ENCODE results near the gene FAM50B. TPM values are rescaled to one million over a fixed set of nuclear protein-coding genes. Genes with fewer than 3 reads are reported as not detected.
A peak's percentile ranks its signal among the peaks of the same experiment; 100 is the strongest.

The FAM50B gene
- total and polyA plus RNA-seq, 2 donors from 2014 or later: 13.2 to 24.8 TPM

DNA sequence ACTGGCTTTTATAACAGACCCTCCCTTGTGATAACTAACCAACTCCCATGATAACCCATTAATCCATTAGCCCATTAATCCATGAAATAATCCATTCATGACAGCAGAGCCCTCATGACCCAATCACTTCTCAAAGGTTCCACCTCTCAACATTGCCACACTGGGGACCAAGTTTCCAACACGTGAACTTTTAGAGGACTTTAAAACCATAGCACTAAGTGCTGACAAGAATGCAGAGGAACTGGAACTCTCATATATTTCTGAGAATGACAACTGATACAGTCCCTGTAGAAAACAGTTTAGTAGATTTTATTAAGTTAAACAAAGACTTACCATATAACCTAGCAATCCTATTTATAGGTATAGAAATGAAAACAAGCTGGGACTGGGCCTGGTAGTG is 11.4 kb upstream of the FAM50B start:
- Histone ChIP-seq H3K9ac (ENCODE audit: low read length in 3 of 3) (no peak overlapping the region), H3K27ac (ENCODE audit: low read depth in 2 of 2, low read length in 2 of 2) (no peak overlapping the region), H3K4me1 (ENCODE audit: control insufficient read depth in 2 of 3, insufficient read depth in 2 of 3, low read depth in 1 of 3, low read length in 3 of 3) (peaks cover 0 to 15% (median 0%) of the 10 kb centered on the region in 3 donors), H3K4me3 (ENCODE audit: low read length in 3 of 3) (no peak overlapping the region), H3K9me3 (ENCODE audit: control insufficient read depth in 2 of 3, insufficient read depth in 1 of 3, low read length in 3 of 3) (no peaks in the 10 kb centered on the region), H3K27me3 (ENCODE audit: control insufficient read depth, insufficient read depth, low read length) (no peaks in the 10 kb centered on the region), H3K36me3 (ENCODE audit: control insufficient read depth in 2 of 3, insufficient read depth in 3 of 3, low read length in 3 of 3) (no peaks in the 10 kb centered on the region)
- DNase-seq (no peak), FAIRE-seq (no peak)
- TF ChIP-seq, protein P1, sequence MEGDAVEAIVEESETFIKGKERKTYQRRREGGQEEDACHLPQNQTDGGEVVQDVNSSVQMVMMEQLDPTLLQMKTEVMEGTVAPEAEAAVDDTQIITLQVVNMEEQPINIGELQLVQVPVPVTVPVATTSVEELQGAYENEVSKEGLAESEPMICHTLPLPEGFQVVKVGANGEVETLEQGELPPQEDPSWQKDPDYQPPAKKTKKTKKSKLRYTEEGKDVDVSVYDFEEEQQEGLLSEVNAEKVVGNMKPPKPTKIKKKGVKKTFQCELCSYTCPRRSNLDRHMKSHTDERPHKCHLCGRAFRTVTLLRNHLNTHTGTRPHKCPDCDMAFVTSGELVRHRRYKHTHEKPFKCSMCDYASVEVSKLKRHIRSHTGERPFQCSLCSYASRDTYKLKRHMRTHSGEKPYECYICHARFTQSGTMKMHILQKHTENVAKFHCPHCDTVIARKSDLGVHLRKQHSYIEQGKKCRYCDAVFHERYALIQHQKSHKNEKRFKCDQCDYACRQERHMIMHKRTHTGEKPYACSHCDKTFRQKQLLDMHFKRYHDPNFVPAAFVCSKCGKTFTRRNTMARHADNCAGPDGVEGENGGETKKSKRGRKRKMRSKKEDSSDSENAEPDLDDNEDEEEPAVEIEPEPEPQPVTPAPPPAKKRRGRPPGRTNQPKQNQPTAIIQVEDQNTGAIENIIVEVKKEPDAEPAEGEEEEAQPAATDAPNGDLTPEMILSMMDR (IDR thresholded peaks at IDR 0.05; ENCODE audit: borderline replicate concordance, extremely low read depth, insufficient read depth): no peak
- intact Hi-C loops (cut with DNase I): no loop called here

DNA sequence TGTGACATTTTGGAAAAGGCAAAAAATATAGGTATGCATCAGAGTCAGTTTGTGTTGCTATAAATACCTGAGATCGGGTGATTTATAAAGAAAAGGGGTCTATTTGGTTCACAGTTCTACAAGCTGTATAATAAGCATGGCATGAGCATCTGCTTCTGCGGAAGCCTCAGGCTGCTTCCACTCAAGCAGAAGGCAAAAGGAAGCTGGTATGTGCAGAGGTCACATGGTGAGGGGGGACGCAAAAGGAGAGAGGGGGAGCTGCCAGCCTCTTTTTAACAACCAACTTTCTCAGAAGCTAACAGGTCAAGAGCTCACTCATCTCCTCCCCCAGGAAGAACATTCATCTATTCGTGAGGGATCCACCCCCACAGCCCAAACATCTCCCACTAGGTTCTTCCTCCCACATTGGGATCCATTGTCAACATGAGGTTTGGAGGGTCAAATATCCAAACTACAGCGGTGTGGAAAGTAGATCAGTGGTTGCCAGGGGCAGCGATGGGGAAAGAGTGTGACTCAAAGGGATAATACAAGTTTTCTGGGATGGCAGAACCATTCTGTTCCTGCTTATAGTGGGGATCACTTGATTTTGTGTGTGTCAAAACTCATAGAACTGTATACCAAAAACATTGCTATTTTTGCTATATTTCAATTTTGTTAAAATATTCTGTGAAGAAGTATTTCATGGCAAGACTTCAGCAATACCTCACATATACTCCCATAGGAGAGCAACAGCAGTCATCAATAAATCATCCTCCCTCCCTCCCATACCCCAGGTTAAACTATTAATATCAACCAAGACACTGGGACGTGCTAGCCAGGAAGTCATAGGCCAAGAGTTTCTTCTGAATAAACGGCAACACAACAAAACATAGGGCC is 9.9 kb upstream of the FAM50B start:
- Histone ChIP-seq H3K4me3 (ENCODE audit: low read length in 3 of 3) (no peak overlapping the region), H3K9ac (ENCODE audit: low read length in 3 of 3) (no peak overlapping the region), H3K27ac (ENCODE audit: low read depth in 2 of 2, low read length in 2 of 2) (no peak overlapping the region), H3K4me1 (ENCODE audit: control insufficient read depth in 2 of 3, insufficient read depth in 2 of 3, low read depth in 1 of 3, low read length in 3 of 3) (peaks cover 0 to 15% (median 0%) of the 10 kb centered on the region in 3 donors), H3K9me3 (ENCODE audit: control insufficient read depth in 2 of 3, insufficient read depth in 1 of 3, low read length in 3 of 3) (no peaks in the 10 kb centered on the region), H3K36me3 (ENCODE audit: control insufficient read depth in 2 of 3, insufficient read depth in 3 of 3, low read length in 3 of 3) (no peaks in the 10 kb centered on the region), H3K27me3 (ENCODE audit: control insufficient read depth, insufficient read depth, low read length) (no peaks in the 10 kb centered on the region)
- FAIRE-seq: no peak
- TF ChIP-seq, protein P1 (IDR thresholded peaks at IDR 0.05; ENCODE audit: borderline replicate concordance, extremely low read depth, insufficient read depth): no peak
- peak in 2 of 5 donors; percentile 46 to 70 for DNase-seq
- intact Hi-C loops (cut with DNase I): no loop called here

DNA sequence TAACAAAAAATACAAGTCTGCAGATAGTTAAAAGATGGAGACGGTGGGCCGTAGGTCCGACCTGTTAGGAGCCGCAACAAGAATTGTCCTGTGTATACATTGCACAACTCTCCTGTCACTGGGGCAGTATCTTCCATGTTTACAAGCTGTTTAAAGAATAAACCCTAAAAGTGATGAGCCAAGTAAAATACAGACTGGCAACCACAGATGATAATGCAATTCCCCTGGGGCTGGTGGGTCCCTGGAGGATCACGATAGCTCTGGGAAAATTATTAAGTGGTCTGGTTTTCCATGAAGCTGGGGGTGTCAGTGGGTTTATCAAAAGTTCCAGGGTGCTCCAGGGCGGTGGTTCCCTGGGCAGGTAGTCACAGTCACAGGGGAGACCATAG is 8.1 kb upstream of the FAM50B start:
- FAIRE-seq (no peak), DNase-seq (no peak)
- Histone ChIP-seq H3K9ac (ENCODE audit: low read length in 3 of 3) (no peak overlapping the region), H3K4me3 (ENCODE audit: low read length in 3 of 3) (no peak overlapping the region), H3K27ac (ENCODE audit: low read depth in 2 of 2, low read length in 2 of 2) (no peak overlapping the region), H3K4me1 (ENCODE audit: control insufficient read depth in 2 of 3, insufficient read depth in 2 of 3, low read depth in 1 of 3, low read length in 3 of 3) (peaks cover 0 to 11% (median 0%) of the 10 kb centered on the region in 3 donors), H3K36me3 (ENCODE audit: control insufficient read depth in 2 of 3, insufficient read depth in 3 of 3, low read length in 3 of 3) (no peaks in the 10 kb centered on the region), H3K27me3 (ENCODE audit: control insufficient read depth, insufficient read depth, low read length) (no peaks in the 10 kb centered on the region), H3K9me3 (ENCODE audit: control insufficient read depth in 2 of 3, insufficient read depth in 1 of 3, low read length in 3 of 3) (no peaks in the 10 kb centered on the region)
- TF ChIP-seq, protein P1 (IDR thresholded peaks at IDR 0.05; ENCODE audit: borderline replicate concordance, extremely low read depth, insufficient read depth): no peak
- intact Hi-C loops (cut with DNase I): no loop called here

Data from kidney (tissue), 14 donors.